Parathyroid adenoma (tissue), 2 donors: ENCODE measurements around the gene C17orf100.

ENCODE experiments used
- H2AFZ ChIP-seq: fragments of 300-600 bp; sonication (generic); one replicate; pipeline ENCODE4 v1.7.0; 2017; ENCODE audit warnings: antibody characterized with exemption, mild to moderate bottlenecking
- H3K27ac ChIP-seq: fragments of 300-600 bp; sonication (generic); one replicate; pipeline ENCODE4 v1.7.0; 2017
- H3K27me3 ChIP-seq: fragments of 300-600 bp; sonication (generic); one replicate; pipeline ENCODE4 v1.7.0; 2017; ENCODE audit warnings: low read length; ENCODE audit not compliant: control insufficient read depth, insufficient read depth
- H3K36me3 ChIP-seq: fragments of 300-600 bp; sonication (generic); one replicate; pipeline ENCODE4 v1.7.0; 2017; ENCODE audit warnings: low read length; ENCODE audit not compliant: control insufficient read depth, insufficient read depth
- H3K4me1 ChIP-seq: fragments of 300-600 bp; sonication (generic); one replicate; pipeline ENCODE4 v1.7.0; 2017; ENCODE audit warnings: control low read depth
- H3K4me2 ChIP-seq: fragments of 300-600 bp; sonication (generic); one replicate; pipeline ENCODE4 v1.7.0; 2017; ENCODE audit warnings: low read length
- H3K4me3 ChIP-seq: fragments of 300-600 bp; sonication (generic); one replicate; pipeline ENCODE4 v1.7.0; 2017; ENCODE audit warnings: low read depth, low read length
- H3K79me2 ChIP-seq: fragments of 300-600 bp; sonication (generic); one replicate; pipeline ENCODE4 v1.7.0; 2017; ENCODE audit warnings: control low read depth
- H3K9ac ChIP-seq: fragments of 300-600 bp; sonication (generic); one replicate; pipeline ENCODE4 v1.7.0; 2017; ENCODE audit warnings: mild to moderate bottlenecking
- H3K9me3 ChIP-seq: fragments of 300-600 bp; sonication (generic); one replicate; pipeline ENCODE4 v1.7.0; 2017; ENCODE audit warnings: low read length; ENCODE audit not compliant: control insufficient read depth
- TF ChIP-seq, protein P1 (sequence below): fragments of 300-600 bp; sonication (generic); IDR thresholded peaks from one replicate; pipeline ENCODE4 v1.7.0; 2017; ENCODE audit warnings: antibody characterized with exemption, mild to moderate bottlenecking
- donor health status: primary hyperparathyroidism.

The C17orf100 gene

GRCh38 chr17:6627019-6627418, 24.5 kb upstream of the C17orf100 start:
- H3K4me1 ChIP-seq, result no peaks in the 10 kb centered on the region
- H3K27me3 ChIP-seq, result no peaks in the 10 kb centered on the region
- no peak overlapping the region for H3K4me3 ChIP-seq
- TF ChIP-seq, protein P1, sequence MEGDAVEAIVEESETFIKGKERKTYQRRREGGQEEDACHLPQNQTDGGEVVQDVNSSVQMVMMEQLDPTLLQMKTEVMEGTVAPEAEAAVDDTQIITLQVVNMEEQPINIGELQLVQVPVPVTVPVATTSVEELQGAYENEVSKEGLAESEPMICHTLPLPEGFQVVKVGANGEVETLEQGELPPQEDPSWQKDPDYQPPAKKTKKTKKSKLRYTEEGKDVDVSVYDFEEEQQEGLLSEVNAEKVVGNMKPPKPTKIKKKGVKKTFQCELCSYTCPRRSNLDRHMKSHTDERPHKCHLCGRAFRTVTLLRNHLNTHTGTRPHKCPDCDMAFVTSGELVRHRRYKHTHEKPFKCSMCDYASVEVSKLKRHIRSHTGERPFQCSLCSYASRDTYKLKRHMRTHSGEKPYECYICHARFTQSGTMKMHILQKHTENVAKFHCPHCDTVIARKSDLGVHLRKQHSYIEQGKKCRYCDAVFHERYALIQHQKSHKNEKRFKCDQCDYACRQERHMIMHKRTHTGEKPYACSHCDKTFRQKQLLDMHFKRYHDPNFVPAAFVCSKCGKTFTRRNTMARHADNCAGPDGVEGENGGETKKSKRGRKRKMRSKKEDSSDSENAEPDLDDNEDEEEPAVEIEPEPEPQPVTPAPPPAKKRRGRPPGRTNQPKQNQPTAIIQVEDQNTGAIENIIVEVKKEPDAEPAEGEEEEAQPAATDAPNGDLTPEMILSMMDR, result no peak
- no peaks in the 10 kb centered on the region for H3K36me3 ChIP-seq
- H3K27ac ChIP-seq, result no peak overlapping the region
- H3K4me2 ChIP-seq, result no peak overlapping the region
- H3K9me3 ChIP-seq, result no peaks in the 10 kb centered on the region
- H2AFZ ChIP-seq, result no peak overlapping the region
- H3K79me2 ChIP-seq, result peaks cover 20% of the 10 kb centered on the region
- no peak overlapping the region for H3K9ac ChIP-seq

GRCh38 chr17:6630390-6630789, 21.2 kb upstream of the C17orf100 start:
- TF ChIP-seq, protein P1, result no peak
- no peaks in the 10 kb centered on the region for H3K4me1 ChIP-seq
- H3K79me2 ChIP-seq, result peaks cover 16% of the 10 kb centered on the region
- no peak overlapping the region for H2AFZ ChIP-seq
- H3K9ac ChIP-seq, result no peak overlapping the region
- no peak overlapping the region for H3K4me2 ChIP-seq
- no peak overlapping the region for H3K4me3 ChIP-seq
- H3K27ac ChIP-seq, result no peak overlapping the region
- H3K36me3 ChIP-seq, result no peaks in the 10 kb centered on the region
- H3K9me3 ChIP-seq, result no peaks in the 10 kb centered on the region
- no peaks in the 10 kb centered on the region for H3K27me3 ChIP-seq

- H3K27ac ChIP-seq, result no peak overlapping the region
- no peak overlapping the region for H3K4me2 ChIP-seq
- H2AFZ ChIP-seq, result no peak overlapping the region
- peaks cover 13% of the 10 kb centered on the region for H3K79me2 ChIP-seq
- no peak overlapping the region for H3K4me3 ChIP-seq
- H3K27me3 ChIP-seq, result no peaks in the 10 kb centered on the region
- H3K36me3 ChIP-seq, result no peaks in the 10 kb centered on the region
- TF ChIP-seq, protein P1, result no peak
- H3K9me3 ChIP-seq, result no peaks in the 10 kb centered on the region
- H3K9ac ChIP-seq, result no peak overlapping the region
- H3K4me1 ChIP-seq, result no peaks in the 10 kb centered on the region
These were observed 19.0 kb upstream of the C17orf100 start for GRCh38 chr17:6632530-6632929.

DNA sequence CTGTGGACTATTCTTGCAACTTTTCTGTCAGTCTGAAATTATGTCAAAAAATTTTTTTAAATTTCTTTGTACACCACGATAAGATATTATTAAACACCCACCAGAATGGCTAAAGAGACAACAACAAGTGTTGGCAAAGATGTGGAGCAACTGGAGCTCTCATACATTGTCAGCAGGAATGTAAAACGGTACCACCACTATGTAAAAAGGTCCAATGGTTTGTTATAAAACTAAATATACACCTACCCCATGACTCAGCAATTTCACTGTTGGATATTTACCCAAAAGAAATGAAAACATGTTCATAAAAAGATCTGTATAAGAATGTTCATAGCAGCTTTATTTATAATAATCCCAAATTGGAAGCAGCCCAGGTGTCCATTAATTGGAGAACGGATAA, 18.3 kb upstream of the C17orf100 start:
- Histone ChIP-seq H3K4me3 (no peak overlapping the region), H3K79me2 (peaks cover 10% of the 10 kb centered on the region), H3K4me1 (no peaks in the 10 kb centered on the region), H2AFZ (no peak overlapping the region), H3K27ac (no peak overlapping the region), H3K9me3 (no peaks in the 10 kb centered on the region), H3K36me3 (no peaks in the 10 kb centered on the region), H3K9ac (no peak overlapping the region), H3K4me2 (no peak overlapping the region), H3K27me3 (no peaks in the 10 kb centered on the region)
- TF ChIP-seq, protein P1, result no peak

GRCh38 chr17:6636105-6636504, 15.5 kb upstream of the C17orf100 start:
- Histone ChIP-seq H3K4me3 (no peak overlapping the region), H3K9me3 (no peaks in the 10 kb centered on the region), H3K36me3 (no peaks in the 10 kb centered on the region), H3K4me2 (no peak overlapping the region), H3K27me3 (no peaks in the 10 kb centered on the region), H3K27ac (no peak overlapping the region), H2AFZ (no peak overlapping the region), H3K79me2 (peaks cover 17% of the 10 kb centered on the region), H3K4me1 (peaks cover 6% of the 10 kb centered on the region), H3K9ac (no peak overlapping the region)
- TF ChIP-seq, protein P1, result no peak
